ENCODE measurements around the gene ARSH. TPM values are rescaled to one million over a fixed set of nuclear protein-coding genes. Genes with fewer than 3 reads are reported as not detected.
A peak's percentile ranks its signal among the peaks of the same experiment; 100 is the strongest.
"Not testable (repeated sequence)": the region's sequence is repeated elsewhere in the genome, so short reads cannot be mapped to it uniquely, and the experiment has no call there.

Gene ARSH
- total and polyA plus RNA-seq, 5 donors from 2014 or later: not detected

DNA sequence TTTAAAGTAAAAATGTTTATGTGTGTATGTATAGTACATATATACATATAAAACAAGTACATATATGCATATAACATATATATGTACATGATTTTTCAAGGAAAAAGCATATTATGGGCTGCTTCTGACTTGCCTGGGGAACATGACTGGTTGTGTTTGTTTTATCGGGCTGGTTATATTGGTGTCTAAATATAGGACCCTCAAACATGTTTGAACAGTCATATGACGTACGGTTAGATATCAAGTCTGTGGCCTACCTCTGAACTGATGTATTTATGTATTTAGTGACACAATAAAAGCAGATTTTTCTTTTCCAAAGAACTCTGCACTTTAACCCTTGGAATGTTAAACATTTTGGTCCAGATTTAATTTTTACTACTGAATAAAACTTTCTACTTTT lies 39.3 kb upstream of the ARSH start:
- H3K27me3 Mint-ChIP-seq: no peaks in the 10 kb centered on the region
- no peak overlapping the region for H3K27ac Mint-ChIP-seq
- H3K4me1 Mint-ChIP-seq: peaks cover 0 to 11% (median 2%) of the 10 kb centered on the region in 4 donors
- H3K36me3 Mint-ChIP-seq: no peaks in the 10 kb centered on the region
- H3K9me3 Mint-ChIP-seq: peaks cover 0 to 2% (median 0%) of the 10 kb centered on the region in 7 donors
- H3K27me3 ChIP-seq (ENCODE audit: control insufficient read depth, insufficient read depth, low read length): no peaks in the 10 kb centered on the region
- H3K4me3 Mint-ChIP-seq: no peak overlapping the region
- no peak for ATAC-seq (ENCODE audit: low read depth in 2 of 2)
- no peak overlapping the region for H3K4me3 ChIP-seq (ENCODE audit: low read depth, low read length)
- H3K36me3 ChIP-seq (ENCODE audit: control insufficient read depth, insufficient read depth, low read length): no peaks in the 10 kb centered on the region
- H3K9me3 ChIP-seq (ENCODE audit: control insufficient read depth in 2 of 2, low read length in 2 of 2): no peaks in the 10 kb centered on the region
- H3K4me1 ChIP-seq (ENCODE audit: control insufficient read depth, insufficient read depth, low read length, poor library complexity, severe bottlenecking): peaks cover 4% of the 10 kb centered on the region
- H3K27ac ChIP-seq (ENCODE audit: insufficient read depth, low read length, poor library complexity, severe bottlenecking): no peak overlapping the region
- DNase-seq: no peak

- Histone ChIP-seq H3K36me3 (ENCODE audit: control insufficient read depth, insufficient read depth, low read length) (no peaks in the 10 kb centered on the region), H3K9me3 (ENCODE audit: control insufficient read depth in 2 of 2, low read length in 2 of 2) (no peaks in the 10 kb centered on the region), H3K4me3 (ENCODE audit: low read depth, low read length) (no peak overlapping the region), H3K27me3 (ENCODE audit: control insufficient read depth, insufficient read depth, low read length) (no peaks in the 10 kb centered on the region), H3K4me1 (ENCODE audit: control insufficient read depth, insufficient read depth, low read length, poor library complexity, severe bottlenecking) (peaks cover 4% of the 10 kb centered on the region), H3K27ac (ENCODE audit: insufficient read depth, low read length, poor library complexity, severe bottlenecking) (no peak overlapping the region)
- Mint-ChIP-seq H3K27me3 (no peaks in the 10 kb centered on the region), H3K36me3 (no peaks in the 10 kb centered on the region), H3K9me3 (peaks cover 0 to 2% (median 0%) of the 10 kb centered on the region in 7 donors), H3K4me1 (peaks cover 0 to 11% (median 2%) of the 10 kb centered on the region in 4 donors), H3K4me3 (peak overlapping the region in 1 of 4 donors; percentile 82), H3K27ac (no peak overlapping the region)
- ATAC-seq (ENCODE audit: low read depth in 2 of 2) (no peak), DNase-seq (no peak)
Observed at GRCh38 chrX:2967584-2967983, 38.8 kb upstream of the ARSH start.

GRCh38 chrX:2967998-2968909 lies 38.1 kb upstream of the ARSH start:
- H3K4me3 Mint-ChIP-seq: peak overlapping the region; percentile 33 to 82 (median 68)
- Histone ChIP-seq H3K4me1 (ENCODE audit: control insufficient read depth, insufficient read depth, low read length, poor library complexity, severe bottlenecking) (peaks cover 4% of the 10 kb centered on the region), H3K27me3 (ENCODE audit: control insufficient read depth, insufficient read depth, low read length) (no peaks in the 10 kb centered on the region), H3K9me3 (ENCODE audit: control insufficient read depth in 2 of 2, low read length in 2 of 2) (no peaks in the 10 kb centered on the region), H3K36me3 (ENCODE audit: control insufficient read depth, insufficient read depth, low read length) (no peaks in the 10 kb centered on the region), H3K27ac (ENCODE audit: insufficient read depth, low read length, poor library complexity, severe bottlenecking) (no peak overlapping the region), H3K4me3 (ENCODE audit: low read depth, low read length) (peak overlapping the region; percentile 30)
- H3K27ac Mint-ChIP-seq: no peak overlapping the region
- H3K36me3 Mint-ChIP-seq: no peaks in the 10 kb centered on the region
- peaks cover 0 to 11% (median 2%) of the 10 kb centered on the region in 4 donors for H3K4me1 Mint-ChIP-seq
- DNase-seq (peak in 1 of 3 donors; percentile 20), ATAC-seq (ENCODE audit: low read depth in 2 of 2) (no peak)
- peaks cover 0 to 2% (median 0%) of the 10 kb centered on the region in 7 donors for H3K9me3 Mint-ChIP-seq
- no peaks in the 10 kb centered on the region for H3K27me3 Mint-ChIP-seq

GRCh38 chrX:2969021-2969420 lies 37.3 kb upstream of the ARSH start:
- Mint-ChIP-seq H3K9me3 (peaks cover 0 to 4% (median 0%) of the 10 kb centered on the region in 7 donors), H3K4me3 (peak overlapping the region in 3 of 4 donors; percentile 33 to 82 (median 65))

GRCh38 chrX:2972391-2972790 lies 34.0 kb upstream of the ARSH start:
- Mint-ChIP-seq H3K4me3 (no peak overlapping the region), H3K4me1 (peaks cover 0 to 11% (median 2%) of the 10 kb centered on the region in 4 donors), H3K9me3 (peaks cover 0 to 6% (median 0%) of the 10 kb centered on the region in 7 donors), H3K27ac (no peak overlapping the region), H3K36me3 (no peaks in the 10 kb centered on the region), H3K27me3 (no peaks in the 10 kb centered on the region)
- Histone ChIP-seq H3K4me3 (ENCODE audit: low read depth, low read length) (no peak overlapping the region), H3K36me3 (ENCODE audit: control insufficient read depth, insufficient read depth, low read length) (no peaks in the 10 kb centered on the region), H3K9me3 (ENCODE audit: control insufficient read depth in 2 of 2, low read length in 2 of 2) (no peaks in the 10 kb centered on the region), H3K27ac (ENCODE audit: insufficient read depth, low read length, poor library complexity, severe bottlenecking) (no peak overlapping the region), H3K4me1 (ENCODE audit: control insufficient read depth, insufficient read depth, low read length, poor library complexity, severe bottlenecking) (peaks cover 4% of the 10 kb centered on the region), H3K27me3 (ENCODE audit: control insufficient read depth, insufficient read depth, low read length) (no peaks in the 10 kb centered on the region)
- ATAC-seq (ENCODE audit: low read depth in 2 of 2) (no peak), DNase-seq (no peak)

More at GRCh38 chrX:2969021-2969420, 37.3 kb upstream of the ARSH start:
- H3K36me3 ChIP-seq (ENCODE audit: control insufficient read depth, insufficient read depth, low read length): no peaks in the 10 kb centered on the region
- H3K27me3 ChIP-seq (ENCODE audit: control insufficient read depth, insufficient read depth, low read length): no peaks in the 10 kb centered on the region
- H3K4me1 ChIP-seq (ENCODE audit: control insufficient read depth, insufficient read depth, low read length, poor library complexity, severe bottlenecking): peaks cover 4% of the 10 kb centered on the region
- peaks cover 0 to 11% (median 2%) of the 10 kb centered on the region in 4 donors for H3K4me1 Mint-ChIP-seq
- H3K36me3 Mint-ChIP-seq: no peaks in the 10 kb centered on the region
- no peak overlapping the region for H3K4me3 ChIP-seq (ENCODE audit: low read depth, low read length)
- no peaks in the 10 kb centered on the region for H3K9me3 ChIP-seq (ENCODE audit: control insufficient read depth in 2 of 2, low read length in 2 of 2)
- no peak overlapping the region for H3K27ac Mint-ChIP-seq
- no peak for DNase-seq
- no peak for ATAC-seq (ENCODE audit: low read depth in 2 of 2)
- H3K27ac ChIP-seq (ENCODE audit: insufficient read depth, low read length, poor library complexity, severe bottlenecking): no peak overlapping the region
- no peaks in the 10 kb centered on the region for H3K27me3 Mint-ChIP-seq

- Histone ChIP-seq H3K27ac (ENCODE audit: insufficient read depth, low read length, poor library complexity, severe bottlenecking) (no peak overlapping the region), H3K27me3 (ENCODE audit: control insufficient read depth, insufficient read depth, low read length) (no peaks in the 10 kb centered on the region), H3K9me3 (ENCODE audit: control insufficient read depth in 2 of 2, low read length in 2 of 2) (no peaks in the 10 kb centered on the region), H3K4me1 (ENCODE audit: control insufficient read depth, insufficient read depth, low read length, poor library complexity, severe bottlenecking) (no peaks in the 10 kb centered on the region), H3K36me3 (ENCODE audit: control insufficient read depth, insufficient read depth, low read length) (no peaks in the 10 kb centered on the region), H3K4me3 (ENCODE audit: low read depth, low read length) (no peak overlapping the region)
- no peak for DNase-seq
- no peak overlapping the region for H3K4me3 Mint-ChIP-seq
- peaks cover 0 to 6% (median 0%) of the 10 kb centered on the region in 7 donors for H3K9me3 Mint-ChIP-seq
- H3K27me3 Mint-ChIP-seq: no peaks in the 10 kb centered on the region
- peaks cover 0 to under 1% (median 0%) of the 10 kb centered on the region in 4 donors for H3K4me1 Mint-ChIP-seq
- no peaks in the 10 kb centered on the region for H3K36me3 Mint-ChIP-seq
- ATAC-seq (ENCODE audit: low read depth in 2 of 2): no peak
- no peak overlapping the region for H3K27ac Mint-ChIP-seq
Observed at GRCh38 chrX:2974961-2975360, 31.4 kb upstream of the ARSH start.

DNA sequence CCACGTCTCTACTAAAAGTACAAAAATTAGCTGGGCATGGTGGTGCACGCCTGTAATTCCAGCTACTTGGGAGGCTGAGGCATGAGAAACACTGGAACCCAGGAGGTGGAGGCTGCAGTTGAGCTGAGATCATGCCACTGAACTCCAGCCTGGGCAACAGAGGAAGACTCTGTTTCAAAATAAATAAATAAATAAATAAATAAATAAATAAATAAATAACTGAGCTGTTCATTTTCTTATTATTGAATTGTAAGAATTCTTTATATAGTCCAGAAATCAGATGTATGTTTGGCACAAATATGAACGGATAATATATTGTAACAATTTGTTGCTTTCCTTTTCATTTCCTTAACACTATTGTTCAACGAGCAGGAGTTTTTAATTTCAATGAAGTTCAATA lies 27.7 kb upstream of the ARSH start:
- H3K9me3 Mint-ChIP-seq; DNase-seq; H3K36me3 ChIP-seq (ENCODE audit: control insufficient read depth, insufficient read depth, low read length); H3K27me3 Mint-ChIP-seq; H3K4me3 ChIP-seq (ENCODE audit: low read depth, low read length); H3K4me1 Mint-ChIP-seq; H3K9me3 ChIP-seq (ENCODE audit: control insufficient read depth in 2 of 2, low read length in 2 of 2); ATAC-seq (ENCODE audit: low read depth in 2 of 2); H3K4me3 Mint-ChIP-seq; H3K4me1 ChIP-seq (ENCODE audit: control insufficient read depth, insufficient read depth, low read length, poor library complexity, severe bottlenecking); H3K36me3 Mint-ChIP-seq; H3K27ac ChIP-seq (ENCODE audit: insufficient read depth, low read length, poor library complexity, severe bottlenecking); H3K27ac Mint-ChIP-seq; H3K27me3 ChIP-seq (ENCODE audit: control insufficient read depth, insufficient read depth, low read length): not testable (repeated sequence)

Measured in CD4-positive, CD25-positive, alpha-beta regulatory T cell (primary cell).